ENCODE results near the gene HARBI1. TPM values are rescaled to one million over a fixed set of nuclear protein-coding genes. Genes with fewer than 3 reads are reported as not detected.
"Not testable (repeated sequence)": the region's sequence is repeated elsewhere in the genome, so short reads cannot be mapped to it uniquely, and the experiment has no call there.

The HARBI1 gene
- total RNA-seq, 1 experiment from 2014 or later = 1.9 TPM

DNA sequence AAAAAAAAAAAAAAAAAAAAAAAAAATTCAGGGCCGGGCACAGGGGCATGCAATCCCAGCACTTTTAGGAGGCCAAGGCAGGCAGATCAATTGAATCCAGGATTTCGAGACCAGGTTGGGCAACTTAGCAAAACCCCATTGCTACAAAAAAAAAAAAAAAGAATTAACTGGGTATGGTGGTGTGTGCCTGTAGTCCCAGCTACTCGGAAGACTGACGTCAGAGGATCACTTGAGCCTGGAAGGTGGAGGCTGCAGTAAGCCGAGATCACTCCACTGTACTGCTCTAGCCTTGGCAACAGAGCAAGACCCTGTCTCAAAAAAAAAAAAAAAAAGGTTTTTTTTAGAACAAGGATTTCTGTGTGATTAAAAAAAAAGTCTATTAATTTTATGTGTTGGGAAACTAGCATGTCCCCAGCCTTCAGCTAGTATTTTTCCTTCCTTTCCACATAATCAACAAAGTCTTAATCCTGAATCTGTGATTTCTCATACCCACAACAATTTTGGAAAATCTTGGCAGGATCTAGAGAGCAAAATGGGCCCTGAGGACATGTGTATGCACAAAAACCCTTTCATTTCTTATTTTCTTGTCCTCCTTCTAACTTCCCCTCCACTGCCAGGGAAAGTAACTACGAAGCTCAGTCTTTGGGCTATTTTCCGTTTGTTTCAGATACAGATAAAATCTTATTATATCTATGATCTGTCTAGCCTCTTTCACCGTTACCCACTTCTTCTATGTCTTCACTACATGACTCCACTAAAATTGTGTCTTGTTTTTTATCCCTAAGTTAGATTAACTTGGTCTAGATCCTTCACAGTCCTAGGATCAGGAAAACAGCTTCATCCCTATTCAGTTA lies 17.5 kb downstream of the HARBI1 start:
- DNase-seq (ENCODE audit: extremely low read depth, low read depth) = no peak

DNA sequence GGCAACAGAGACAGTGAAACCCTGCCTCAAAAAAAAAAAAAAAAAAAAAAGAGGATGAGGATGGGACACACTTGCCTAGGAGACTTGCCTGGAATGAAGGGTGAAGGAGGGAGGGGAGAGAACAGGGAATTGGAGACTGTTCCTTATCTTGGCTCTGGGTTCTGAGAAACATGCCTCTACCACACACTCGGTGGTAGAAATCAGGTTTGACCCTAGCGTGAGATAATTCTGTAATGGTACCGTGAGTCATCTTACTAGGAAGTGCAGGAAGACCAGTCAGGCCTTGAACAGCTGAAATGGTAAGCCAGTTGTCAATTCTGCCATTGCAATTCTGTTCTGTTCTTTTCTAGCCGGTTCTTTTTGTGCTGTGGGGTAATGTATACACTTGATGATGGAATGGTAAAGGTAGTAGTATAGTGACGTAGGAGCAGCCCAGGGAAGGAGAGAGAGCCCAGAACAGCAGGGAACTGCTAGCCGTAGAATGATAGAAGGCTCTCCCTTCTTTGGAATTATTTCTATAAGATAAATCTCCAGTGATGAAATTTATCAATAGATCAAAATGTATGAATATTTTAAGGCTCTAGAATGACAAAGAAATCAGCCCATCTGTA lies 19.3 kb downstream of the HARBI1 start:
- DNase-seq (ENCODE audit: extremely low read depth, low read depth) = no peak

DNA sequence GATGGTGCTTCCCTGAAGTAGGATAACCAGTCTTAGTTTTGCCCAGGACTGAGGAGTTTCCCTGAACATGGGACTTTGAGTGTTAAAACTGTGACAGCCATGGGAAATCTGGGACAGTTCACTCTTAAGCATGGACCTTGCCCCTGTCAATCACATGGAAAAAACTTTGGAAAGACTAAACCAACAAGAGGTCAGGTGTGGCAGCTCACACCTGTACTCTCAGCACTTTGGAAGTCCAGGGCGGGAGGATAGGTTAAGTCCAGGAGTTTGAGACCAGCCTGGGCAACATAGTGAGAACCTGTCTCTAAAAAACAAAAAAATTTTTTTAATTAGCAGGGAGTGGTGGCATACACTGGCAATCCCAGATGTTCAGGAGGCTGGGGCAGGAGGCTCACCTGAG lies 19.9 kb downstream of the HARBI1 start:
- DNase-seq (ENCODE audit: extremely low read depth, low read depth) = no peak

DNA sequence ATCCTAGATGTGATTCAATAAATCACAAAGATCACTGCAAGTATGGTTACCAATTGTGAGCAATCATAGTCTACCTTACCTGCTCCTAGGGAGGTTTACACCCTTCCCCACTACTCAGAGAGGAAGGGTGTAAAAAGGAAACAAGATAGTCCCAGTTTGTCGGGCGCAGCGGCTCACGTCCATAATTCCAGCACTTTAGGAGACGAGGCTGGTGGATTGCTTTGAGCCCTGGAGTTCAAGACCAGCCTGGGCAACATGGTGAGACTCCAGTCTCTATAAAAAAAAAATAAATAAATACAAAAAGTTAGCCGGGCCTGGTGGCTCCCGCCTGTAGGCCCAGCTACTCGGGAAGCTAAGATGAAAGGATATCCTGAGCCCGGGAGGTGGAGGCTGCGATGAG lies 22.2 kb downstream of the HARBI1 start:
- no peak for DNase-seq (ENCODE audit: extremely low read depth, low read depth)

DNA sequence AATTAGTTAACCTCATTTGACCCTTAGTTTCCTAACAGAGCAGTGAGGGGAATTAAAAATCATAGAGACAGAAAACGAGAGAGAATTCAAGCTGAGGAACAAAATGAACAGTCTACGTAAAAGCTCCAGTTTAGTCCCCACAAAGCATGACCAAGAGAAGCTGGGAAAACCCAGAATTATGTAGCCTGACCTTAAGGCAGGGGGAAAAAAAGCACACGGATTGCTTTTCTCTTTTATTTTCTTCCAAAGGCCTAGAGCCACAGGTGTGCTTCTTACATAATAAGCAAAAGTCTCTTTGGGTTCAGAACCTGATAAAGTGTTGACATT lies 22.7 kb downstream of the HARBI1 start:
- DNase-seq (ENCODE audit: extremely low read depth, low read depth) = no peak

DNA sequence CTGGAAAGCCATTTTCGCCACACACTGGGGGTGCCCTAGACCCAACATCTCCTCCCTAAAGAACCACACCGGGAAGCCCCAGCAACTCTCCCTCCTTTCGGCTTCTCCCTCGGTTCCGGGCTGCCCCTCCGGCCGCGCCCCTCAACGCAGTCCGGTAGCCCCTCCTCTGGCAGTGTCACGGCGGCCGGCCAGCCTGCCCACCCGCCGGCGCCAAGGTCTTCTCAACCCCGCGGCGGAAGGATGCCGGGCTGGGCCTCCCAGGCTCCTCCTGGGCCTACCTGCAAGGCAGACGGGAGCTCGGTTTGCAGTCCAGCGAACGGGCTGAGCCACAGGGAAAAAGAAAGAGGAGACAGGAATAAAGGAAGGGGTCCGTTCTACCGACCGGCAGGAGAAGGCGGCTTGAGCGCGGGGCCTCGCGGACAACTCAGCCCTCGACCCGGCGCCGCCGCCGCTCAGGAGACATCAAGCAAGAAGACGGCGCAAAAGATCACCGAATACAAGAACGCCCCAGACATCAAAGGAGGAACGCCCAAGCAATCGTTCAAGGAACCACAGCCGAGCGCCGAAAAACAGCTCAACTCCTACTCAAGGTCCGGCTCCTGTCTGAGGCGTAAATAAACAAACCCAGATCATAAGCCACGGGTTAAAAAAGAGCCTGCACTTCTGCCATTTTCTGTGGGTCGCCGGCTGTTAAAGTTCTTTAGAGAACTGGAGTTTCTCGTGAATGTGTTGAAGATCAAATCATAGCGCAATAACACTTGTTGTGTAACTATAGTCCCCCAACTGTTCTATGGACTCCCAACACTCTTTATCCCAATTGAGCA lies 23.3 kb downstream of the HARBI1 start, which contains the start of gene AMBRA1:
Gene AMBRA1 (minus strand): TSS at position 474 of the 824 bp plus-strand sequence. CDS start 45,643 bp downstream, outside the sequence.
- peak; percentile 77 for DNase-seq (ENCODE audit: extremely low read depth, low read depth)

DNA sequence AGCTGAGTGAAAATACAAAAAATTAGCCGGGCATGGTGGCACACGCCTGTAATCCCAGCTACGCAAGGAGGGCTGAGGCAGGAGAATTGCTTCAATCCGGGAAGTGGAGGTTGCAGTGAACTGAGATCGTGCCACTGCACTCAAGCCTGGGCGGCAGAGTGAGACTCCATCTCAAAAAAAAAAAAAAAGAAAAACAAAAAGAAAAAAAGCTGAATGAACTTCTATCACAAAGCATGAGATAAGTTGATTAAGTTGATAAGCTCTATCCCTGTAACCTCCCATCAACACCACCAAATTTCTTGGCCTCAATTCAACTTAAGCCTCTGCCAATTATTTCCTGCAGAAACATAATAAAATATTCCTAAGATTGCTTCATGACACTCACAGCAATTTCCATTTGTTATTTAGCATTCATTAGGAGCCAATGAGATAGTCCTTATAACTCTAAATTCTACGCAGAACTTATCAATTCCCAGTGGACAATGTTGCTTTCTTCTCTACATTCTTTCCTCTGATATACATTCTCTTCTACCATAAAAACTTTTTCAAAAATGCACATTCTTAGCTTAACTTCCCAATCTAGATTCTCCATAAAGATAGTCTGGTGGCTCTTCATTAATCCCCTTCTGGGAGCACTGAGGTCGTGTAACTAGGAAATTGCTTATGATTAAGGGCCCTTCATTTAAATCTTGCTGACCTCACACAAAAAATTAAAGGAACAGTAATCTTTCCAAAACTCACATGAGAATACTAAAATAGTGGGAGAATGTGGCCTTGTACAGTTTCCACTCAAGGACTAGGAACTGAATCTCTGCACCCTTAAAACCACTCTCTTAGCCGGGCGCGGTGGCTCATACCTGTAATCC lies 26.1 kb downstream of the HARBI1 start:
- DNase-seq (ENCODE audit: extremely low read depth, low read depth) = no peak

DNA sequence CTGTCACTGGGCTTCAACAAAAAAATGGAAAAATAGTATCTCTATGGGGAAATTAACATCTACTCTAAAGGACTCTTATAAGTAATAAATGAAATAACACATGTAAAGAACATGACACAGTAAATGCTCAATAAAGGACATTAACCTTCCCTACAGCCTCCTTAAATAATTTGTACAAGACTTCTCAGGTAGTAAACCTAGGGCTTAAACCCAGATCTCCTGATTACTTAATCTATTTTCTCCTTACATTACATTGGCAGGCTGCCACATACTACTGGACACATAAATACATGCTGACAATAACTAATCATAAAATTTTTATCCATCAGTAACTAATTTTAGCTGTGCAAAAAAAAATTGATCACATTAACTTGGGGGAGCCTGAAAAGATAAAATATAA lies 28.1 kb downstream of the HARBI1 start:
- no peak for DNase-seq (ENCODE audit: extremely low read depth, low read depth)

DNA sequence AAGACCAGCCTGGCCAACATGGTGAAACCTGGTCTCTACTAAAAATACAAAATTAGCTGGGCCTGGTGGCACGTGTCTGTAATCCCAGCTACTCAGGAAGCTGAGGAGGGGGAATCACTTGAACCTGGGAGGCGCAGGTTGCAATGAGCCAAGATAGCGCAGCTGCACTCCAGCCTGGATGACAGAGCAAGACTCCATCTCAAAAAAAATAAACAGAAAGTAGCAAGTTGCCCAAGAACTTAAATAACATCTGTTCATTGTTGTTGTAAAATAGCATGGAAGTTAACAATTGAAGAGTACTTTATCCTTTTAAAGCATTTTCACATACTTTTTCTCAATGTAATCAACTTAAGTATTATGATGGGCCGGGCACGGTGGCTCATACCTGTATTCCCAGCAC lies 28.9 kb downstream of the HARBI1 start:
- DNase-seq (ENCODE audit: extremely low read depth, low read depth) = no peak

DNA sequence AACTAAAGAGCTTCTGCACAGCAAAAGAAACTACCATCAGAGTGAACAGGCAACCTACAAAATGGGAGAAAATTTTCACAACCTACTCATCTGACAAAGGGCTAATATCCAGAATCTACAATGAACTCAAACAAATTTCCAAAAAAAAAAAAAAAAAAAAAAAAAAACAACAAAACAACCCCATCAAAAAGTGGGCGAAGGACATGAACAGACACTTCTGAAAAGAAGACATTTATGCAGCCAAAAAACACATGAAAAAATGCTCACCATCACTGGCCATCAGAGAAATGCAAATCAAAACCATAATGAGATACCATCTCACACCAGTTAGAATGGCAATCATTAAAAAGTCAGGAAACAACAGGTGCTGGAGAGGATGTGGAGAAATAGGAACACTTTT lies 33.5 kb downstream of the HARBI1 start:
- not testable (repeated sequence) for DNase-seq (ENCODE audit: extremely low read depth, low read depth)

DNA sequence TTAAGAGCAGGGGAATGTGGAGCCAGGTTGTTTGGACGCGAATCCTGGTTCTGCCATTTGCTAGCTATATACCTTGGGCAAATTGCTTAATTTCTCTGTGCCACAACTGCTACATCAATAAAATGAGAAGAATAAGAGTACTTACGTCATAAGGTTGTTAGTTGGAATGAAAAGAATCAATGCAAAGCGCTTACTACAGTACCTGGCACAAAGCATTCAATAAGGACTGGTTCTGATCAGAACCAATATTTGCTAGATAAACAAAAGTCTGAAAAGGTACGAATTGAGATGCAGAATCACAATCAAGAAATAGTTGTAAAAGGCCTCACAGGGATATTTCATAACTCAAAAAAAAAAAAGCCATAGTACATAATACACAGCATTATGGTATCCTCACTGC lies 34.4 kb downstream of the HARBI1 start:
- DNase-seq (ENCODE audit: extremely low read depth, low read depth) = no peak

DNA sequence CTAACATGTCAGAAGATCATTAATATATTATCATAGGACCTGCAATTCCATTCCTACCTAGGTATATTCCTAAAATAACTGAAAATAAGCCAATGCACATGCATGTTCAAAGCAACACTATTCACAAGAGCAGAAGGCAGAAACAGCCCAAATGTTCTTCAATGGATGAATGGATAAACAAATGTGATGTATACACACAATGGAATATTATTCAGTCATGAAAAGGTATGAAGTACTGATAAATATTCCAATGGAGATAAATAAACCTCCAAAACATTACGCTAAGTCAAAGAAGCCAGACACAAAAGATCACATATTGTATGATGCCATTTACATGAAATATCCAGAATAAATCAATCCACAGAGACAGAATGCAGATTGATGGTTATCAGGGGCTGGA lies 40.0 kb downstream of the HARBI1 start:
- no peak for DNase-seq (ENCODE audit: extremely low read depth, low read depth)

DNA sequence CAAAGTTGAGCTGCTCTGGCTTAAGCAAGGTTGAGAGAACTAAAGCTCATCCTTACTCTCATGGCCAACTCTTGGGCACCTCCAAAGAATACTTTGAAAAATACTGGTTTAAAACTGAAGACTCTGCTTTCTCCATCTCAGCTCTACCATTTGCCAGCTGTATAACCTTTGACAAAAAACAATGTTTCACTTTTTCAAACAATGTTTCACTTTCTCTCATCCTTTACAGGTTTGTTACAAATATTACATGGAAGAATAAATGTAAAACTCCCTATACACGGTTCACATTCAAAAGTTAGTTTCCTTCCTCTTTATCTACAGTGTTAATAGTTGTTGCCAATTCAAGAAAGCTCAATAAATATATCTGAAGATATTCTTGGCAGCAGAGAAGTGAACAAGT lies 42.4 kb downstream of the HARBI1 start:
- no peak for DNase-seq (ENCODE audit: extremely low read depth, low read depth)

DNA sequence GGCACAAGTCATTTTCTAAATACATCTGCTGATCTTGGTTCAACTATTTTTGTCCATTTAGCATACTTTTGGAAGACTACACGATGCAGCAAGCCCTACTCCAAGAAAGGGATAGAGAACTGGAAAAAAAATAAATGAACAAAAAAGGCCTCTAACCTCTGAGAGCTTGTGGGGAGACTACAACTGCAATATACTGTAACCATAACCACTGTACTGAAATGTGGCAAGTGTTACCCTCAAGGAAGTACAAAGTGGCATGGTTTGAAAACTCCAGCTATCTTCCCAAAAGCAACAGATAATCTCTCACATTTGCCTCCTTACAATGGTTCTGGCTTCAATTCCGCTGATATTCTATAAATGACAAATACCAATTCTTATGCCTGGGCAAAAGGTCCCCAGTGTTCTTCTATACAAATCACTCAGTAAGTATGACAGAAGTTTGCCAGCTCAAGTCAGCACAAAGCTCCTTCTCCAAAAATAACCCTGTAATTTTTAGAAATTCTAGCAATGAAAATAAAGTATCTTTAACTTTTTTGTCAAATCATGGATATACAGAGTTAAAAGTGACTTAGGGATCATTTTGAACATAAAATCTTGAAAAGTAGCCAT lies 46.1 kb downstream of the HARBI1 start:
- no peak for DNase-seq (ENCODE audit: extremely low read depth, low read depth)

DNA sequence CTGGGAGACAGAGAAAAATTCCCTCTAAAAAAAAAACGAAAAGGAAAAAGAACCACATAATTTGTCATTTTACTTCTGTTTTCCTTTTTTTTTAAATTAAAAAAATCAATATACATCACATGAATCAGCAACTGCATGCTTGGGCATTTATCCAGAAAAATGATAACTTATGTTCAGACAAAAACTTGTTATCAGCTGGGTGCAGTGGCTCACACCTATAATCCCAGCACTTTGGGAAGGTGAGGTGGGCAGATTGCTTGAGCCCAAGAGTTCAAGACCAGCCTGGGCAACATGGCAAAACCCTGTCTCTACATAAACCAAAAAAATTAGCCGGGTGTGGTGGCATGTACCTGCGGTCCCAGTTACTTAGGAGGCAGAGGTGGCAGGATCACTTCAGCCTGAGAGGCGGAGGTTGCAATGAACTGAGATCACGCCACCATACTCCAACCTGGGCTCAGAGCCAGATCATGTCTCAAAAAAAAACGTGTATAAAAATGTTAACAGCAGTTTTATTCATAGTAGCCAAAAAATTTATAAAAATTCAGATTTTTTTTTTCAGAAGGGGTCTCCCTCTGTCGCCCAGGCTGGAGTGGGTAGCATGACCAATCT lies 51.7 kb downstream of the HARBI1 start:
- no peak for DNase-seq (ENCODE audit: extremely low read depth, low read depth)

DNA sequence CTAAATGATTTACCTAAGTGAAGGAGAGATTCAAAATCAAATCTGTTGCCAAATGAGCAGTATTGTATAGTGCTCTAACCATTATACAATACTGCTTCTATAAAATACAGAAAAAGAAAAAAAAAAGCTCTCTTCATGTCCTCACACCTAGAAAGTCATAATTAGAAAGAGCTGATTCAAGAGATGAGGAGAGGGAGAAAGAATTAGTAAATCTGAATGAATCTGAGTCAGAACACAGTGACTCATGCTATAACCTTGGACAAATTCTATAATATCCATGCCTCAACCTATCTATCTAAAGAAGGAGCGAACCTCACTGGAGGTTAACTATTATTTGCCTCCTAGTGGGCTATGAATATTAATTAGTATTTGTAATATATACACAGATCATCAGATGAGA lies 52.6 kb downstream of the HARBI1 start:
- DNase-seq (ENCODE audit: extremely low read depth, low read depth) = no peak

DNA sequence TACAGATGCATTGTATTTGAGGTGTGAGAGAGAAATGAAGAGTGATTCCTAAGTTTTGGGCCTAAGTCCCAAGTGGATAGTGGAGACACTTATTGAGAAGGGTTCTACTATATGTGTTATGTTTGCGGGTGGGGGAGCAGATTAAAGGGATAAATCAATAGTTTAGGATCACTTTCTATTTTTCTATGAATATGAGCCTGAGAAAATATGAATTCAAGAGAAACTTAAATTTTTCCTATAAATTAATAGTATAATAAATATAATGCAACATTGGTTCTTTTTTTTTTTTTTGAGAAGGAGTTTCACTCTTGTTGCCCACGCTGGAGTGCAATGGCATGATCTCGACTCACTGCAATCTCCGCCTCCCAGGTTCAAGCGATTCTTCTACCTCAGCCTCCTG lies 54.5 kb downstream of the HARBI1 start:
- DNase-seq (ENCODE audit: extremely low read depth, low read depth) = no peak

DNA sequence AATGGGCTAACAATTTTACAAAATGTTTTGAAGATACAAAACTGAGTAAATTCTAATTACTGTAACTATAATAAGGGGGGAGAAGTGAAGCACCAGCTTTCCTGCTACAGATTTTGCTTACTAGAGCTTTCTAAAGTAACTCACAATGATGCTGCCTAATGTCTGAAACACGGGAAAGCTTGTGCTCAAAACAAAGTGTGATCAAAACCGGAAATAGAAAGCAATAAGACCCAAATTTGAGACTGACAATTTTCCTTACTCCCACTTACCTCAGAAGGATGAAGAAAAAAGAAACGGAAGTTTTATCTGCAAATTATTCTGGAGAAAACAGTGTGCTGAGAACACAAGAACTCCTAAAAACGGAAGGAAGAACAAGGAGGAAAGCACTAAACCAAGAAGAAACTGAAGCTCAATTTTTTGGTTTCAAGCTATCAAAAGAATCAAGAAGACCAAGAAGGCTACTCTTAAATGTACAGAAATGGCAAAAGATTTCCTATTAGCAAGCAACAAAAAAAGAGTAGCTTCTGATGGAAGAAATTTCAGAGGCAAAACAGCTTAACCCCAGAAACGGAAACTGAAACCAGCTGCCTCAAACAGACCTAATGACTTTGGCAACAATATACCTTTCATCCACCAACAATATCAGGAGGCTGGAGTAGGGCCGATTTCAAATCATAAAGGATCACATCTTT lies 56.6 kb downstream of the HARBI1 start:
- no peak for DNase-seq (ENCODE audit: extremely low read depth, low read depth)

DNA sequence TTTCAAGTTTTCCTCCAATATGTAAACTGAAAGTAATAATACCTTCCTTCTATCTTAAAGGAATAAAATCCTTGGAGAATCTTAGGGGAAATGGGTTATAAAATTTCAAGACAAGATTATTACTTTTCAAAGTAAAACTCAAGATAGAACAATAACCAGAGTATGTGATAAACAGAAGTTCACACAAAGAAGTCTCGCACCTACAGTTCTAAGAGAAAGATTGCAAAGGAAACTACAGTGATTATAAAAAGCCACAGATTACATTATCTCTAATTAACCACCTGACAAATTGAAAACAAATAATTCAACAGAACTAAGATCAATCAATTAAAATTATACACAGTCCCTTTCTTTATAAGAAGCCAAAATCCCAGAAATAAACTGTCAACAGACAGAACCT lies 57.2 kb downstream of the HARBI1 start:
- DNase-seq (ENCODE audit: extremely low read depth, low read depth) = no peak
